Stimulated activated CD8-positive, alpha-beta memory T cell treated with anti-CD3 and anti-CD28 coated beads, Interleukin-7, amount 100 ng/mL, for 1 hour (primary cell): ENCODE measurements around the gene CBY3.
"Not testable (repeated sequence)": the region's sequence is repeated elsewhere in the genome, so short reads cannot be mapped to it uniquely, and the experiment has no call there.

Experiments
- DNase-seq, 2 donors: peaks; one replicate each; pipeline ENCODE4 v3.0.0-alpha.2; 2020; ENCODE audit warnings: low read depth in 2 of 2

The CBY3 gene

DNA sequence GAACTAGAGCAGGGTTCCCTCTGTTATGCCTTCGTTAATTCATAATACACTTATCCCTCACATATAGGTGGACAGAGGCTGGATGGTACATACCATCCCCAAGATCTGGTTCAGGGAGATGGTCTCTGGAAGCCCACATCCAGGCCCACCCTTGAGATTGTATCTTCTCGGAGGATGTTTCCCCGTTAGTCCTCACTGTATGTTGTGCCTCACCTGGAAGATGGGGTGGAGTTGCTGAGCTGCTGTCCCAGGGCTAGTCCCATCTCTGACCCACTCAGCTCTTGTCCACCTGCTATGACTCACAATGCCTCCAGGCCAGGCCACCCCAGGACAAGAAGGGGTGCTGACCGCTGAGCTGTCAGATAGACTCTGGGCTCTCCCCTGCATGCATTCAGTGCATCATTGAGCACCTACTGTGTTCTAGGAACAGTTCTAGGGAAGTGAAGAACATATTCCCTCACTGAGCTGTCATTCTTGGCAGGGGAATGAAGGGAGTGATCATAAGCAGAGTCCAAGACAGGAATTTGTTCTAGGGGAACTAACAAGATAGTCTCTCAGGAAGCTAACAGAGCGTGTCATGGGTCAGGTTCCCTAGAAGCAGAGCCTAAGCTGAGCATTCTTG, at the start of gene CBY3:
Gene CBY3, minus strand, starts transcription at position 255 of the 622 bp plus-strand sequence. Its CDS starts 116 bp downstream, at position 139.
- no peak for DNase-seq

DNA sequence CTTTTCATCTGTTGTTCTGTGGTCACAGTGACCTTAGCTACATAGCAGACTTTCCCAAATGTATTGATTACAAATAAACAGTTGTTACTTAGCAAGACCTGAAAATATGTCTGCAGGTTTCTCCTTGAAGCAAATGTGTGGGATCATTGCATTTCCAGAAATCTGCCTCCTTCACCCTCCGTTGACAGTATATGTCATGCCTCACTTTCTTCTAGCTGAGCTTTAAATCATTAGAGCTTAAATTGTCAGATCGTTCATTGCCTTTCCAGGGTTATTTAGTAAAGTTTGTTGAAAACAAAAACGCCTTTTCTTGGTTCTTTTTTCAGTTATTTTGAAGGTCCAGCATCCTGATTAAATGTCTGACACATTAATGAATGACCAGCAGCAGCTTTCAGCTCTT, 49.5 kb upstream of the CBY3 start:
- no peak for DNase-seq

DNA sequence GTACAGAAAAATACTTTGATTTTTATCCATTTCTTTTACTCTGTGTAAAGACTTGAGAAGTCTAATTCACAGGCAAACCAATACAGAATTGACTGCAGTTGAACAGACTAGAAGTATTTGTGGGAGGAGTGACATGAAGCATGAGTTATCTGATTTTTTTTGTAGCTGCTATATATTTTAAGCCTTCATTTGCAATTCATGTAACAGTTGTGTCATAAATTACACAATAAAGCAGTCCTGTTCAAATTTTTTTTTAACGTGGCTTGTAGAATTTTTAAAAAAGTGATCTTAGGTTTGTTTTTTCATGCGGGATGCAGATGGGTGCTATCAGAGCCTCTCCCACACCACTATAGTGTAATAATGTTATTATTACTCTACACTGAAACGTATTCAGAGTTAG, 48.9 kb upstream of the CBY3 start:
- no peak for DNase-seq

DNA sequence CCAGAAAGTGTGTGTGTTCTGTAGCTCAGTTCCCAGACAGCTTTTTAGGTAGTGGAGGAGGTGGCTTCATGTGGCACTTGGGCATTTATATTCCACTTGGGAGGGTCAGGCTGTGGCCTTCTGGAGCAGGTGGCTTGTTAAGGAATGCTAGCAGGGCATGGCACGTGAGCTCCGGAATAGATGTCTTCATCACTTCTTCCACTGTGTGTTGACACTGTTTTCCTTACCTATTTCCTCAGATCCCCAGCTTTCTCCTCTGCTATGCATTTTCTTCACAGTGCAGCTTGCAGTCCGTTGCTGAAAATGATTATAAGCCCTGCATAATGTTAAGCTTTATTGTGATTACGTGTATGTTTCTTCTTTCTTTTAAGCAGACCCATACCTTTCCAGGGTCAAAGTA, 48.5 kb upstream of the CBY3 start:
- DNase-seq = no peak

DNA sequence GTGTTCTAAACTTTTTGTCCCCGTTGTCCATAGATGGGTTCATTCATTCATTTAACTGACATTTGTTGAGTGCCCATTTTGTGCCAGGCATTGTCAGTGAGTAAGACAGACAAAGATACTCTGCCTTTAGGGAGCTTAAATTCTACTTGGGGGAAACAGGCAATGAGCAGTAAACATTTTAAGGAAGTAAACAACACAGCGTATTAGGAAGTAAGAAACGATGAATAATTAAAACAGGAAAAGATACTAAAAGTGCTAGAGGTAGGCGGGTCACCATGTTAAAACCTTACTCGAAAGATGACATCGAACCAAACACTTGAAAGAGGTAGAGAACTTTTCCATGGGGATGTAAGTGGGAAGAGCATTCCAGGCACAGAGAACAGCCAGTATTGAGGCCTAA, 46.3 kb upstream of the CBY3 start:
- no peak for DNase-seq

DNA sequence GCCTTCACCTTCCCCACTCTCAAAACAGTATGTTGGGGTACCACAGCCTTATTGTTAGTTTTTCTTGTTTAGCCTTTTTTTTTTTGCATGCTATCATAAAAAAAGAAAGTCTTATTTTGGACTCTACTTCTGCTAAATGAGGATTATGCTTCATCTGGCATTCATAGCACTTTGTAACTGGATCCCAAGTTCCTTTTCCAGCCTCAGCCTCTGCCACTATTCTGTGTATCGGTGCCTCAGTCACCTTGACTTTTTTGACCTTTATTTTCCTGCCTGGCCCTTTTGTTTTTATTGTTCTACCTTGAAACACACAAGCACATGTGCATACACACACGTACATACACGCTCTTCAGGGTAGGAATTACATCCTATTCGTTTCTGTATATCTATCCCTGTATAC, 43.3 kb upstream of the CBY3 start:
- DNase-seq = no peak

DNA sequence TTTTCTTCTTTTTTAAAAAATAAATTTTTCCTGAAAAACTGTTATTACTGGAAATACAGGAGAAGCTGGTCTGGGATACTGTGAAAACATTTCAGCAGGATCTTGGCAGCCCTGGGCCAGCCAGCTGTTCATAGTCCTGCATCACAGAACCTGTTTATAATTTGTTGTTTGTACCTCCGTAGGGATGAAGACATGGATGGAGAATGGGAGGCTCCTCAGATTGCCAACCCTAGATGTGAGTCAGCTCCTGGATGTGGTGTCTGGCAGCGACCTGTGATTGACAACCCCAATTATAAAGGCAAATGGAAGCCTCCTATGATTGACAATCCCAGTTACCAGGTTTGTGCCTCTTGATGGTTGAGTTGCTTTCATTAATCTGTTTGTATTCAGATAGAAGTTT, 39.4 kb upstream of the CBY3 start:
- DNase-seq = no peak

DNA sequence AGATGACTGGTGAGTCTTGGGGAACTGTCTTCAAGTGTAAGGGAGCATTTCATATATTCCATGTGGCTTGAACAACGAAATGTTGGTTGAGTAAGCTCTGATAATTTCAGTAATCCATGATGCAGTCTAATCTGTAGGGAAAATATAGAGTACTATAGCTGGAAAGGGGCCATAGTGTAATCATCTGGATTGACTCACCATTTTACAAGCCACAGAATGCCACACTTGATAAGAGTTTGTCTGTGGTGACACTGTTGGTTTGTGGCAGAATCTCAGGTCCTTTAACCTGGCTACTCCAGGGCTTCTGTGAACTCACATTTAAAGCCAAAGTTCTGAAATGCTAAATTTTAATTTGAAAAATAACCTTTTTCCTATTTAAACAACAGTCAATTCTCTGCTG, 35.5 kb upstream of the CBY3 start:
- DNase-seq = no peak

DNA sequence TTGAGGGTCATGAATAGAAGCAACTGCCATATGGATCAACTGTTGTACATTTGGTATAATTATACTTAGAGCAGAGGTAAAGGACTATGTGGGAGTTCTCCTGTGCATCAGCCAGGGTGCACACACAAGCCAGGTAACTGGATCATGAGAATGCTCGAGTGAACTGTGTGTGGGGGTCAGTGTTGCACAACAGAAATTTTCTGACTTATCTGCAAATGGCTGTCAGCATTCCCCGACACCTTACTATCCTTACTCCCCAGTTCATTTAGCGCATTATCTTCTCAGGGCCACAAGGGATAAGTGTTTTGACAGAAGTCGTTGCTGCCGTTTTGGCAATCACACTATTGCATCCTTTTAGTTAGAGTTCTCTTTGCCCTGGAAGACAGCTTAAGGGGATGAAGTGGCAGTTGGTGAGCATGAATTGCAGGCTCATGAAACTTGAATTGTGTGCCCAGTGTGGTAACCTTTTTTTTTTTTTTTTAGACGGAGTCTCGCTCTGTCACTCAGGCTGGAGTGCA, 19.6 kb upstream of the CBY3 start:
- DNase-seq = no peak

DNA sequence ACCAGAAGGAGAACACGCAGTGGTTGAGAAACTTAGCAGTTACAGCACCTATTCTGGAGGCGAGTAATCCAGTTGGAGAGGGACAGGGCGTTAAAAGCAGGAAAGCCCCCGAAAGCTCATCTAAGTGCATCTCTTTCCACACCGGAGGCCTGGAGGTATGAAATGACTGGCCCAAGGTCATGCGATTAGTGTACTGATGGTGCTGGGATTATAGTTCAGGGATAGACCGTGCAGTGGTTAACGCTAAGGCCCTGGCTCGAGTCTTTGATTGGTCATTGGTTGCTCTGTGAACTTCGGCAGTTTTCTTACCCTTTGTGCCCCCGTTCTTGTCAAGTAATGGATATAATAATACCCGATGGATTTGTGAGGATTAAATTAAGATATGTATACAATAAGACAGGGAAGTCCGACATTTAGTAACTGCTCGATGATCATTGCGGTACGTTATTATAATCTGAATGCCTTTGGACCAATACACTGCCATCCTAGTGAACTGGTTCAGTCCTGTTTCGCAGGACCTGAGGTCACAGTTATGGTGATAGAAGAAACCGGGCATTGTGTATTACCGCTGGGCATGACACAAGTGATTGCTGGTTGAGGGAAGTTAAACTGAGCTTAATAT, 18.9 kb upstream of the CBY3 start:
- DNase-seq = no peak

DNA sequence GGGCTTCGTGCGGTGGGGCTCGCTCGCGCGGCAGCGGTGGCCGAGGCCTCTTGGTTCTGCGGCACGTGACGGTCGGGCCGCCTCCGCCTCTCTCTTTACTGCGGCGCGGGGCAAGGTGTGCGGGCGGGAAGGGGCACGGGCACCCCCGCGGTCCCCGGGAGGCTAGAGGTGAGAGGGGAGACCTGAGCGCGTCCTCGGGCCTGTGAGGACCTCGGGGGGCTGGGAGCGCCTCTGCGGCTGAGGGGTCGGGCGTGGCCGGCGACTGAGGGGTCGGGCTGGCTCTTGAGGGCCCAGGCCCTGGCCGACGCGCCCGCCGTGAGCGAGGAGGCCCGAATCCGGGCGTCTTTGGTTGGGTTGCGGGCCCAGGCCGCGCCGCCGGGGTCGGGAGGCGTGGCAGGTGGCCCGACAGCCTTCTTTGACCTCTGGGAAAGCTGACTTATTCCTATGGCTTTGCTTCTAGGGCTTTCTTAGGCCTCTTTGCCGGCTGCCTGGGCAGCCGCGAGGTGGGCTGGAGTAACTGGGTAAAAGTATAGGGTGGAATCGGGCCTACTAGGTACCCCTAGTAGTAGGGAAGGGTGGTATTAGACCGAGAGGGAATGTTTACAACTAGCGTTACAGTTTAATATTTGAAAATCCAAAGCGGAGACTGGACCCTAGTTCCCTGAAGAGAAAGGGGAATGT, 18.2 kb upstream of the CBY3 start, which contains the start of gene CANX:
Gene CANX, plus strand, starts transcription at position 33 of the 681 bp plus-strand sequence. CDS start 6,715 bp downstream, outside the sequence.
- no peak for DNase-seq

DNA sequence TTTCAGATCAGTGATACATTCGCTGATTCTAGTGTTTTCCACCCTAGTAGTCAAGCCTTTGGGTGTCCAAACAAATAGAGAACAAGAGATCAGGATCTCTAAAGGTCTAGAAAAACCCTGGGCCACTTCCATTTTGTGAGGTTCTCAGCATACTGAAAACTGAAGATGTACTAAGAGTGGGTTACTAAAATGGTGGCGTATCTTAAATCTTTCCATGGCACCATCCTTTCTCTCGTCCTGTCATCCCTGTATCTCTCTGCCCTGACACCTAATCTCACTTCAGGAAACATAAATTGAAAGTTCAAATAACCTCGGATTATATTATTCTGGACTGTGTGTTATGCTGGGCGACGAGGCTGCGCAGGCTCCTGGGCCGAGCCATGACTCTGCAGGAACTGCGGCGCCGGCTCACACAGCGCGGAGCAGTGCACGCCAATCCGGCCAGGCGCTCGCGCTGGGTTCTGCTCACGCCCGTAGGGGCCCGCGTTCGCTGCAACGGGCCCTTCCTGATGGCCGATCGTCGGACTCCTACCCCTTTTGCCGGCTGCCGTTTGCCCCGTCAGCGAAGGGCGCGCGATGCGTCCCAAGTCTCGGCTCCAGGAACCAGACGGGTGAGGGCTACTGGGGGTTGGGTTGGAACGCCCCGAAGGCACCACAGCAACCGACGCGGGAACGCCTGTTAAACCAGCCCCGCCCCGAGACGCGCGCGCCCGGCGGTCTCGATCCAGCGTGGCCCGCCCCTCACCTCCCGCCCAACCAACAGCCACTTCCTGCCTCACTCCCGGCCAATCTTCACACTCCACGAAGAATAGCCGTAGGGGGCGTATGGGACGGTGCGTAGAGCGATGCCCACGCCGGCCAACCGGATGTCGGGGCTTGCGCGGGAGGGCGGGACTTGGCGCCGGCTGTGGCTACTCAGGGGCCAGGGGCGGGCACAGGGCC, 17.4 kb upstream of the CBY3 start:
- DNase-seq = peak; percentile 96 to 98

DNA sequence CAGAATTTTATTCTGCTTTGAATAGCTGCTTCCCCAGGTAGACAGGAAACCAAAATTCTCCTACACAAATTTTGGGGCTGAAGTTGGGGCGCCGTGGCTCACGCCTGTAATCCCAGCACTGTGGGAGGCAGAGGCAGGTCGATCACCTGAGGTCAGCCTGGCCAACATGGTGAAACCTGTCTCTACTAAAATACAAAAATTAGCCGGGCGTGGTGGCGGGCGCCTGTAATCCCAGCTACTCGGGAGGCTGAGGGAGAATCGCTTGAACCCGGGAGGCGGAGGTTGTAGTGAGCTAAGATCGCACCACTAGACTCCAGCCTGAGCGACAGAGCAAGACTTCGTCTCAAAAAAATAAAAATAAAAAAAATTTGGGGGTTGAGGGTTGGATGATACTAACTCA, 16.7 kb upstream of the CBY3 start:
- not testable (repeated sequence) for DNase-seq

DNA sequence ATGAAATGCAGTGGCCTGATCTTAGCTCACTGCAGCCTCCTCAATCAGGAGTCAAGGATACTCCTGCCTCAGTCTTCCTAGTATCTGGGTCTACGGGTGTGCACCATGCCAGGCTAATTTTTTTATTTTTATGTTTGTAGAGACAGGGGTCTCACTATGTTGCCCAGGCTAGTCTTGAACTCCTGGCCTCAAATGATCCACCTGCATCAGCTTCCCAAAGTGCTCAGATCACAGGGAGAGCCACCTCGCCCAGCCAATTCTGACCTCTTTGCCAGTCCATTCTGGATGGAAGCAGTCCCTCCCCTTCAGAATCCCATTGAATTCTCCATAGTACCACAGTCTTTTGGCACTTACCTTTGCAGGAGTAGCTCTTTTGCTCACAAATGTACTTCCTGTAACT, 16.3 kb upstream of the CBY3 start:
- DNase-seq = no peak

DNA sequence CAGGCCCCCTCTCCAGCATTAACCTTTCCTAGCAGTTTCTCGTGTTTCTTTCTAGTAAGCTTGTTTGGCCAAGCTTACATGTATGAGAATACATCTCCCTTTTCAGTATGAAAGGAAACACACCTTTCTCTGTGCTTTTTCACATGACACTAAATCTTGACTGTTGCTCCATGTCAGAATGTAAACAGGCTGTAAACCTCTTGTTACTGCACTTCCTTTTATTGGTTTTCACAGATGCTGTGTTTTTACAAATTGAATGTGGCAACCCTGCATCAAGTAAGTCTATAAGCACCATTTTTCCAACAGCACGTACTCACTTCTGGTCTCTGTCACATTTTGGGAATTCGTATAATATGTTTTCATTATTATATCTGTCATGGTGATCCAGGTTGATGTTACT, 15.8 kb upstream of the CBY3 start:
- DNase-seq = no peak

DNA sequence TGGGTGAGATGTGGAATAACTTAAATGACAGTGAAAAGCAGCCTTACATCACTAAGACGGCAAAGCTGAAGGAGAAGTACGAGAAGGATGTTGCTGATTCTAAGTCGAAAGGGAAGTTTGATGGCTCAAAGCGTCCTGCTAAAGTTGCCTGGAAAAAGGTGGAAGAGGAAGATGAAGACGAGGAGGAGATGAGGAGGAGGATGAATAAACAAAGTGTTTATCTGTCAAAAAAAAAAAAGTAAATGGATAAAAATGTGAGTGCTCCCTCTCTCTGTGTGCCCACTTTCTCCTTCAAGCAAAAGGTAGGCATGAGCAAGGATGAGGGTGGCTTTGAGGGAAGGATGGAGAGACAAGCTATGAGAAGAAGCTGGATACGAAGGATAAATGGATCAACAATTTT, 13.7 kb upstream of the CBY3 start:
- no peak for DNase-seq

DNA sequence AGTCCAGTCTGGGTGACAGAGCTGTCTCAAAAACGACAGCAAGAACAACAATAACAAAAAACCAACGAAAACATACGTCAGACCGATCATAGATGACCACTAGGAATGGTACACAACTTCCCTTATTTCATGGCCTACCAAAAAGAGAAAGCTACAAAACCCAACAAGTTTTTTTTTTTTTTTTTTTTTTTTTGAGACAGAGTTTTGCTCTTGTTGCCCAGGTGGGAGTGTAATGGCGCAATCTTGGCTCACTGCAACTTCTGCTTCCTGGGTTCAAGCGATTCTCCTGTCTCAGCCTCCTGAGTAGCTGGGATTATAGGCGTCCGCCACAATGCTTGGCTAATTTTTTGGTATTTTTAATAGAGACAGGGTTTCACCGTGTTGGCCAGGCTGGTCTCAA, 8.4 kb upstream of the CBY3 start:
- DNase-seq = not testable (repeated sequence)

DNA sequence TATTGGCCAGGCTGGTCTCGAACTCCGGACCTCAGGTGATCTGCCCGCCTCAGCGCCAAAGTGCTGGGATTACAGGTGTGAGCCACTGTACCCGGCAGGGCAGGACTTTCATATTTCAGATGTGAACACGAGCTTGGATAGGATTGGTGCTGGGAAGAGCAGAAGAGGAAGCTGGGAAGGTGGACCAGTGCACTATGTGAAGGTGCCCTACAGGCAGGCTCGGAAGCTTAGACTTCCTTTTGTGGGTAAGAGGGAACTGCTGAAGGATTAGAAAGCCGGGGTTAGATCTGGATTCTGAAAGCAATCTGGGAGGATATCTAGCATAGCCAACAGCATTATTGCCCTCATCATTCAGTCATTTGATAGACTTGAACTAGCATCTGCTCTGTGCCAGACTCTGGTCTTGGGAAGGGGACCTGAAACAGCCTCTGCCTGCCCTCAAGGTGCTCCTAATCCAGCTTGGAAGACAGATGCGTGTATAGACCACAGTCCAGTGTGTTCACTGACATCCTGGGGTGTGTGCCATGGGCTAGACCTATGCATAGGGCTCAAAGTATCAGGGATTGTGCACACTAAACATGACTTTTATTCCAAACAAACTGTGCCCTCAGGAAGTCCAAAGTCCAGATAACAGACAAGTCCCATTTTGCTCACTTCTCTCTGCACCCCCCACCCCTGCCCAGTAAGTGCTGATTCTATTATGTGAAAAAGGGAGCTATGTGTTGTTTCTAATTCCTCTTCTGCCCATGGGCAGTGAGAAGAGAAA, 637 bp downstream of the CBY3 start:
- DNase-seq = no peak

DNA sequence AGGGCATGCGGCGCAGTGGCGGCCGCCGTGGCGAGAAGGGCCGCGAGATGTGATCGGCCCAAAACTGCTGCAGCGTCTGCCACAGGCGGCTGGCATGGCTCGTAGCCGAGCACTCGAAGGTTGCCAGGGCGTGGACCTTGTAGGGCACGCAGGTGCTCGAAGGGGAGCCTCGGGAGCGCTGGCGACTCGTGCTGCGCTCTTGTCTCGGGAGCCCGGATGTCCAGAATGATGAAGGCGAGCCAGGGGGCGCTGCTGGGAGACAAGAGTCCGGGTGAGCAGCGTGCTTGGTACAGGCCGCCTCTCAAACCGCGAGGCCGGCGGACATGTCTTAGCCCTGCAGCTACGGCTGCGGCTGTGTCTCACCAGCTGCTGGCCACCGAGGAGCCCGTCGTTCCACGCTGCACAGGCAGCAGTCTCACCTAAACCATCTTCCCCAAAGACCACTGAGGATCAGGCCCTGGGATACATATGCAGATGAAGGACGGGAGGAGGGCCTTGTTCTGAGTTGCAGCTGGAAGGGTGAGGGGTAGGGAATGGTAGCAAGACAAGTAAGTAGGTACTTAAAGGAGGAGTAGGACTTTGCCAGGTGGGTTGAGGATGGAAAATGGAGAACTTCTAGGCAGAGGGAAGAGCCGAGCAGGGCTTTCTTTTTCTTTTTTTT, 1.7 kb downstream of the CBY3 start:
- DNase-seq = peak in 1 of 2 donors; percentile 44

DNA sequence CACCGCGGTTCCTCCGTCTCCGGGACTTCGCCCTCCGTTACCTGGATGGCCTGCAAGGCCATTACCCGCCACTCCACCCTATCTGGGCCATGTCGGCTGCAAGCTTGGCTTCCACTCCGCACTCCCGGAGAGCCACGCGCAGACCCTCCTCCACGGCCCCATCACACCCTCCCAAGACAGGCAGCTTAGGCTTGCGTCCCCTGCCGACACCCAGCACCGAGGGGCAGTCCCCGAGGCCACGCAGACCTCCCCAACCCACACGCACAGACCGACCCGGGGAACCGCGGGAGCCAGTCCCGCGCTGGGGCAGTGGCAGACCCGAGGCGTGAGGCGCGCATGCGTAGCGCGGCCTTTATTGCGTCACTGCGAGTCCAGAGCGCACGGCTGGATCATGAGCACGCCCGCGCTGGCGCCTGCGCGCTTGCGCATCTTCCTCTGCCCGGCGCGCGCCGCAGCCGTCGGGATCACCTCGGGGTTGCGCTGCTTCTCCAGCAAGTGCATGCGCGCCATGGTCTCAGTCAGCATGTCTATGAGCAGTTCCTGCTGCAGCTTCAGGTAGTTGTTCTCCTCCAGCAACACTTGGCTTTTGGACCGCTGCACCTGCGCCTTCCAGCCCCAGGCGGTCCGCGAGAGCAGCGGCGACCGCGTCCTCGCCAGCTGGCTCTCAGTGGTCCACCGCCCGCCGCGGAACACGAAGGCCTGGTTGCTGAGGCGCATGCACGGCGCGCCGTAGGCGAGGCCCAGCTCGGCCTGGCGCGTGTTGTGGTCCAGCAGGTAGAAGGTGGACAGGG, 2.4 kb downstream of the CBY3 start:
- peak; percentile 82 for DNase-seq
